Measurements from ENCODE around the gene GRIP1.

The GRIP1 gene

DNA sequence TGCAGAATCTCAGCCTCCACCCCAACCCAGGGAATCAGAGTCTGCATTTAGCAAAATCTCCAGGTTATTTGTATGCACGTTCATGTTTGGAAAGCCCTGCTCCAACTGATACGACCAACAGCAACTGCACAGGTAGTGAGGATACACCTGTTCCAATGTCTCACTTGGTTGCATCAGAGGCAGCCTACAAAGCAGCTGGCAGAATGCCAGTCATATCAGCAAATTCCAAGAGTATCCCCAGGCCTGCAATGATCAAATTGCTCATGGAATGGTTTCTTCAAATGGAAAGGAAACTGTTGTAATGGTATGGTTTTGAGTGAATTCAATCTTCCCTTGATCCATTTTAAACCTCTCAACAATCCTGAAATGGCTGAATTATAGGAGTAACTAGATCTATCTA lies 75.4 kb downstream of the GRIP1 start:
- peaks cover 6% of the 10 kb centered on the region for H3K79me2 ChIP-seq
- H3K9me3 ChIP-seq (ENCODE audit: control insufficient read depth, low read length), result no peaks in the 10 kb centered on the region
- no peak overlapping the region for H3K4me3 ChIP-seq (ENCODE audit: low read depth, low read length)
- TF ChIP-seq, protein P1, sequence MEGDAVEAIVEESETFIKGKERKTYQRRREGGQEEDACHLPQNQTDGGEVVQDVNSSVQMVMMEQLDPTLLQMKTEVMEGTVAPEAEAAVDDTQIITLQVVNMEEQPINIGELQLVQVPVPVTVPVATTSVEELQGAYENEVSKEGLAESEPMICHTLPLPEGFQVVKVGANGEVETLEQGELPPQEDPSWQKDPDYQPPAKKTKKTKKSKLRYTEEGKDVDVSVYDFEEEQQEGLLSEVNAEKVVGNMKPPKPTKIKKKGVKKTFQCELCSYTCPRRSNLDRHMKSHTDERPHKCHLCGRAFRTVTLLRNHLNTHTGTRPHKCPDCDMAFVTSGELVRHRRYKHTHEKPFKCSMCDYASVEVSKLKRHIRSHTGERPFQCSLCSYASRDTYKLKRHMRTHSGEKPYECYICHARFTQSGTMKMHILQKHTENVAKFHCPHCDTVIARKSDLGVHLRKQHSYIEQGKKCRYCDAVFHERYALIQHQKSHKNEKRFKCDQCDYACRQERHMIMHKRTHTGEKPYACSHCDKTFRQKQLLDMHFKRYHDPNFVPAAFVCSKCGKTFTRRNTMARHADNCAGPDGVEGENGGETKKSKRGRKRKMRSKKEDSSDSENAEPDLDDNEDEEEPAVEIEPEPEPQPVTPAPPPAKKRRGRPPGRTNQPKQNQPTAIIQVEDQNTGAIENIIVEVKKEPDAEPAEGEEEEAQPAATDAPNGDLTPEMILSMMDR (IDR thresholded peaks at IDR 0.05), result no peak
- no peak overlapping the region for H3K9ac ChIP-seq
- peak overlapping the region; percentile 29 for H3K27ac ChIP-seq
- H3K36me3 ChIP-seq (ENCODE audit: control insufficient read depth, insufficient read depth, low read length), result no peaks in the 10 kb centered on the region
- no peaks in the 10 kb centered on the region for H3K27me3 ChIP-seq (ENCODE audit: control insufficient read depth, insufficient read depth, low read length)
- H3K4me2 ChIP-seq (ENCODE audit: low read length), result peak overlapping the region; percentile 13
- peaks cover 11% of the 10 kb centered on the region for H3K4me1 ChIP-seq
- H2AFZ ChIP-seq, result no peak overlapping the region

DNA sequence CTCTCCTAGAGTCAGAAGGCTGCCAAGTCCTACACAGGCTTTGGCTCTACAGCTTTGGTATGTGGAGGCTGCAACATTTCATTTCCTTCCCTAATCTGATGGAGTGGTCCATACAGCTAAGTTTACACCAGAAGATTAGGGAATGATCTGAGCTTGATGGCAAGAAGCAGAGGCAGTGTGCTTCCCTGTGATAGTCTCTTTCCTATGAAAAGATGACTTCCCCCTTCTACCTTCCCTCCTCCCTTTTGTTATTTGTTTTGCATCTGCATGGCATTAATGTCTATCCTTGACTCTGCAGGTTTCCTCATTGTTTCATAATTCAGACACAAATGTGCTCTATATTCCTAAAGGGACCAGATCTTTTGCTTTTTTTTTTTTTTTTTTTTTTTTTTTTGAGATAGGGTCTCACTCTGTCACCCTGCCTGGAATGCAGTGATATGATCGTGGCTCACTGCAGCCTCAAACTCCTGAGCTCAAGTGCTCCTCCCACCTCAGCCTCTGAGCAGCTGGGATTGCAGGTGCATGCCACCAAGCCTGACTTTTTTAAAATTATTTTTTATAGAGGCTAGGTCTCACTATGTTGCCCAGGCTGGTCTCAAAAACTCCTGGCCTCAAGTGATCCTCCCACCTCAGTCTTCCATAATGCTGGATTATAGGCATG lies 76.3 kb downstream of the GRIP1 start:
- H3K27me3 ChIP-seq (ENCODE audit: control insufficient read depth, insufficient read depth, low read length), result no peaks in the 10 kb centered on the region
- H3K27ac ChIP-seq, result no peak overlapping the region
- H2AFZ ChIP-seq, result no peak overlapping the region
- H3K79me2 ChIP-seq, result peaks cover 6% of the 10 kb centered on the region
- peaks cover 11% of the 10 kb centered on the region for H3K4me1 ChIP-seq
- H3K9ac ChIP-seq, result no peak overlapping the region
- H3K36me3 ChIP-seq (ENCODE audit: control insufficient read depth, insufficient read depth, low read length), result no peaks in the 10 kb centered on the region
- H3K4me3 ChIP-seq (ENCODE audit: low read depth, low read length), result no peak overlapping the region
- no peaks in the 10 kb centered on the region for H3K9me3 ChIP-seq (ENCODE audit: control insufficient read depth, low read length)
- TF ChIP-seq, protein P1 (IDR thresholded peaks at IDR 0.05), result no peak
- H3K4me2 ChIP-seq (ENCODE audit: low read length), result no peak overlapping the region

- TF ChIP-seq, protein P1 (IDR thresholded peaks at IDR 0.05), result no peak
- H3K4me3 ChIP-seq (ENCODE audit: low read depth, low read length), result no peak overlapping the region
- H2AFZ ChIP-seq, result no peak overlapping the region
- no peaks in the 10 kb centered on the region for H3K9me3 ChIP-seq (ENCODE audit: control insufficient read depth, low read length)
- H3K9ac ChIP-seq, result no peak overlapping the region
- H3K27me3 ChIP-seq (ENCODE audit: control insufficient read depth, insufficient read depth, low read length), result no peaks in the 10 kb centered on the region
- no peaks in the 10 kb centered on the region for H3K36me3 ChIP-seq (ENCODE audit: control insufficient read depth, insufficient read depth, low read length)
- peaks cover 11% of the 10 kb centered on the region for H3K4me1 ChIP-seq
- H3K4me2 ChIP-seq (ENCODE audit: low read length), result no peak overlapping the region
- H3K27ac ChIP-seq, result no peak overlapping the region
- H3K79me2 ChIP-seq, result peaks cover 12% of the 10 kb centered on the region
Observed at GRCh38 chr12:66600903-66601302, 78.0 kb downstream of the GRIP1 start.

- no peak overlapping the region for H3K27ac ChIP-seq
- H3K4me2 ChIP-seq (ENCODE audit: low read length), result no peak overlapping the region
- TF ChIP-seq, protein P1 (IDR thresholded peaks at IDR 0.05), result no peak
- H3K79me2 ChIP-seq, result peaks cover 12% of the 10 kb centered on the region
- H3K9ac ChIP-seq, result no peak overlapping the region
- peaks cover 11% of the 10 kb centered on the region for H3K4me1 ChIP-seq
- no peaks in the 10 kb centered on the region for H3K9me3 ChIP-seq (ENCODE audit: control insufficient read depth, low read length)
- H3K27me3 ChIP-seq (ENCODE audit: control insufficient read depth, insufficient read depth, low read length), result no peaks in the 10 kb centered on the region
- no peak overlapping the region for H3K4me3 ChIP-seq (ENCODE audit: low read depth, low read length)
- H3K36me3 ChIP-seq (ENCODE audit: control insufficient read depth, insufficient read depth, low read length), result no peaks in the 10 kb centered on the region
- no peak overlapping the region for H2AFZ ChIP-seq
Observed at GRCh38 chr12:66599816-66600215, 79.1 kb downstream of the GRIP1 start.

DNA sequence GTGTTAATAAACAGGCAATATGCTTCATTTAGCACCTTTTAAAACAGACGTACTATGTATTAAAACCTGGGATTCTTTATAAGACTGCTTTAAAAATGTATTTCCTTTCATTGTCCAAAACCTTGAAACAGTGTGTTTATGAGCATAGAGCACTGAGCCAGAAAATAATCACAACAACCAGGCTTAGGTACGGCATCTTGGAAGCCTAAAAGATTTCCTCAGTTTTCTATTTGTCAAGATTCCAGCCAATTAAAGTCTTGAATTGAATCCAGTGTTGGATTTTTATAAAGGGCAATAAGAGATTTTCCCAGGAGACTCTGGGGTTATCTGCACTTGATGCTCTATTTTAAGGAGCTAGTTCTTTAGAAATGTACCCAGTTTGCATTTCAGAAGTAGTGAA lies 80.3 kb downstream of the GRIP1 start:
- Histone ChIP-seq H3K27me3 (ENCODE audit: control insufficient read depth, insufficient read depth, low read length) (no peaks in the 10 kb centered on the region), H3K4me2 (ENCODE audit: low read length) (no peak overlapping the region), H3K27ac (no peak overlapping the region), H2AFZ (no peak overlapping the region), H3K9ac (no peak overlapping the region), H3K4me1 (peaks cover 9% of the 10 kb centered on the region), H3K36me3 (ENCODE audit: control insufficient read depth, insufficient read depth, low read length) (no peaks in the 10 kb centered on the region), H3K79me2 (peaks cover 12% of the 10 kb centered on the region), H3K9me3 (ENCODE audit: control insufficient read depth, low read length) (no peaks in the 10 kb centered on the region), H3K4me3 (ENCODE audit: low read depth, low read length) (no peak overlapping the region)
- TF ChIP-seq, protein P1 (IDR thresholded peaks at IDR 0.05), result no peak

All from parathyroid adenoma (tissue), 2 donors.